Gastroesophageal sphincter (tissue), 4 donors: ENCODE measurements around the gene AAR2. TPM values are rescaled to one million over a fixed set of nuclear protein-coding genes. Genes with fewer than 3 reads are reported as not detected.
A peak's percentile ranks its signal among the peaks of the same experiment; 100 is the strongest.

ENCODE experiments used
- ATAC-seq: fragments of 150-250 bp; one replicate; pipeline ENCODE4 v1.9.1; 2016; ENCODE audit warnings: mild to moderate bottlenecking, moderate library complexity
- H3K27ac ChIP-seq, 4 donors: fragments of 200-600 bp; sonication (generic) in 3 of 4; 1 replicate in 3 of 4; 2 replicates in 1 of 4; pipeline ENCODE4 v1.5.1; 2016 to 2019
- H3K27me3 ChIP-seq: fragments of 200-600 bp; sonication (generic); one replicate; pipeline ENCODE4 v1.5.1; 2019
- H3K36me3 ChIP-seq, 2 donors: fragments of 200-600 bp; sonication (generic); one replicate each; pipeline ENCODE4 v1.5.1; 2019; ENCODE audit warnings: control low read depth in 1 of 2
- H3K4me1 ChIP-seq, 3 donors: fragments of 200-600 bp; sonication (generic); 1 replicate in 2 of 3; 2 replicates in 1 of 3; pipeline ENCODE4 v1.5.1; 2016 to 2019; ENCODE audit warnings: control low read depth in 2 of 3
- H3K4me3 ChIP-seq, 2 donors: fragments of 200-600 bp; sonication (generic); one replicate each; pipeline ENCODE4 v1.5.1; 2019; ENCODE audit warnings: mild to moderate bottlenecking in 1 of 2, moderate library complexity in 1 of 2
- H3K9me3 ChIP-seq, 3 donors: fragments of 200-600 bp; sonication (generic); one replicate each; pipeline ENCODE4 v1.5.1; 2017 to 2019; ENCODE audit warnings: control low read depth in 2 of 3
- EP300 ChIP-seq: sonication (generic); formaldehyde crosslinking; IDR thresholded peaks from one replicate; pipeline ENCODE4 v1.6.1; 2017; ENCODE audit warnings: antibody characterized with exemption, mild to moderate bottlenecking
- POLR2A ChIP-seq, 2 donors: fragments of 450-650 bp; IDR thresholded peaks; one replicate each; pipeline ENCODE4 v1.6.1; 2017; ENCODE audit warnings: antibody characterized with exemption in 2 of 2, mild to moderate bottlenecking in 2 of 2, moderate library complexity in 1 of 2
- POLR2AphosphoS5 ChIP-seq: sonication (generic); formaldehyde crosslinking; IDR thresholded peaks from one replicate; pipeline ENCODE4 v1.6.1; 2017; ENCODE audit warnings: antibody characterized with exemption
- WGBS, 2 donors: methylation state at CpG; one replicate each; pipeline ENCODE4 v1.1.5; 2018; ENCODE audit warnings: low coverage in 1 of 2; 5-methylcytosine and 5-hydroxymethylcytosine counted together
- total RNA-seq, 4 donors: library from RNA; depleted of rRNA; stranded (reverse); fragments of >200 nt; gene quantifications; one replicate each; pipeline ENCODE4 v1.1.0, GENCODE V29; 2016
- TF ChIP-seq, protein P1 (sequence below), 4 experiments: fragments of 200-600 bp in 2 of 4; fragments of 450-650 bp in 2 of 4; sonication (generic) in 1 of 4; IDR thresholded peaks; one replicate each; pipeline ENCODE4 v1.5.1; 2017 to 2019; ENCODE audit warnings: antibody characterized with exemption in 4 of 4, mild to moderate bottlenecking in 2 of 4, moderate library complexity in 2 of 4

AAR2 gene, protein sequence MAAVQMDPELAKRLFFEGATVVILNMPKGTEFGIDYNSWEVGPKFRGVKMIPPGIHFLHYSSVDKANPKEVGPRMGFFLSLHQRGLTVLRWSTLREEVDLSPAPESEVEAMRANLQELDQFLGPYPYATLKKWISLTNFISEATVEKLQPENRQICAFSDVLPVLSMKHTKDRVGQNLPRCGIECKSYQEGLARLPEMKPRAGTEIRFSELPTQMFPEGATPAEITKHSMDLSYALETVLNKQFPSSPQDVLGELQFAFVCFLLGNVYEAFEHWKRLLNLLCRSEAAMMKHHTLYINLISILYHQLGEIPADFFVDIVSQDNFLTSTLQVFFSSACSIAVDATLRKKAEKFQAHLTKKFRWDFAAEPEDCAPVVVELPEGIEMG
- total RNA-seq = 10 to 100 TPM; 37.4 to 48.5 (median 38.9) TPM

DNA sequence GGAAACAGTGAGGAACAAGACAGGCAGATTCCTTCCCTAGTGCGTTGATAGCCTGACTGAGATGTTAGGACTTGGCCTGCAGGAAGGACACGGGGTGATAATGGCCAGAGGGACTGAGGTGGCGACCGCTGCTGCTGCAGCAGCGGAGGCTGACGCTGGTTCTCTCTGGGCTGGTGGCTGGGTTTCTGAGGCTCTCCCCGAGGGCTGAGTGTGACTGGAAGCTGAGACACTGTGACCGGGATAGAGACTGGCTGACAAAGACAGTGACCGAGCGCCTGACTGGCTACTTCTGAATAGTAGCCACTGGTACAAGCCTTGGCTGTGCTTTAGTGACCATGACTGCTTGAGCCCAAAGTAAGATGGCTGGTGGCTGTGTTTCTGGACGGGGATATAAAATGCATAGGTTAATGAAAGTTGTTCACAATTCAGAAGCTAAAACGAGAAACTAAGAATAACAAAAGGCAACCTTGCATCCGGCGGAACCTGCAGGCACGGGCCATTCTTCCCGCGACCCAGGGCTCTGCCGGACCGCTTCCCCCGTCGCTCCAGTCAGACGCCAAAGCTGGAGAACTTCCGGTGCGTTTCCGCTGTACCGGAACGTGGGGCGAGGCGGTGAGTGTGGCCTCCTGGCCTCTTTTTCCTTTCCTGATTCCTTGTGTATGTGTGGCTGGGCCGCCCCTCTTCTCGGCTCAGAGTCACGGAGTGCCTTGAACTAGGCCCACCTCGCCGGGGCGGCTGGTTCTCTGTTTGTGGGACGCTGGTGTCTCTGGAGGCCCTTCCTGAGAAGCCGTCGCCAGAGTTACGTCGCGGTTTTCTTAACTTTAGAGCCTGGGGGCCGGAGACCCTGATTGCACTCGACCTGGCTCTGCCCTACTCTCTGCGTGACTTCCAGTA, at the start of gene AAR2:
Gene AAR2 (plus strand): TSS at position 587 of the 894 bp plus-strand sequence. CDS start 3,391 bp downstream, outside the sequence.
- Histone ChIP-seq H3K27me3 (no peaks in the 10 kb centered on the region), H3K36me3 (peaks cover 0 to 22% of the 10 kb centered on the region in 2 donors), H3K9me3 (no peaks in the 10 kb centered on the region), H3K4me3 (peak within 1 kb of the TSS; percentile 68 to 89), H3K27ac (peak within 1 kb of the TSS; percentile 51 to 82 (median 76)), H3K4me1 (peaks cover 4 to 47% (median 22%) of the 10 kb centered on the region in 3 donors)
- ATAC-seq = peak; percentile 95
- TF ChIP-seq, protein P1, sequence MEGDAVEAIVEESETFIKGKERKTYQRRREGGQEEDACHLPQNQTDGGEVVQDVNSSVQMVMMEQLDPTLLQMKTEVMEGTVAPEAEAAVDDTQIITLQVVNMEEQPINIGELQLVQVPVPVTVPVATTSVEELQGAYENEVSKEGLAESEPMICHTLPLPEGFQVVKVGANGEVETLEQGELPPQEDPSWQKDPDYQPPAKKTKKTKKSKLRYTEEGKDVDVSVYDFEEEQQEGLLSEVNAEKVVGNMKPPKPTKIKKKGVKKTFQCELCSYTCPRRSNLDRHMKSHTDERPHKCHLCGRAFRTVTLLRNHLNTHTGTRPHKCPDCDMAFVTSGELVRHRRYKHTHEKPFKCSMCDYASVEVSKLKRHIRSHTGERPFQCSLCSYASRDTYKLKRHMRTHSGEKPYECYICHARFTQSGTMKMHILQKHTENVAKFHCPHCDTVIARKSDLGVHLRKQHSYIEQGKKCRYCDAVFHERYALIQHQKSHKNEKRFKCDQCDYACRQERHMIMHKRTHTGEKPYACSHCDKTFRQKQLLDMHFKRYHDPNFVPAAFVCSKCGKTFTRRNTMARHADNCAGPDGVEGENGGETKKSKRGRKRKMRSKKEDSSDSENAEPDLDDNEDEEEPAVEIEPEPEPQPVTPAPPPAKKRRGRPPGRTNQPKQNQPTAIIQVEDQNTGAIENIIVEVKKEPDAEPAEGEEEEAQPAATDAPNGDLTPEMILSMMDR (IDR thresholded peaks at IDR 0.05) = peak in 1 of 4 experiments; percentile 24
- TF ChIP-seq POLR2A (IDR thresholded peaks at IDR 0.05) (peak in 1 of 2 donors; percentile 42), POLR2AphosphoS5 (peak; percentile 78), EP300 (no peak)
- WGBS, 2 donors = 0 to 14% methylated on average over 11 to 20 of the region's 44 CpGs

DNA sequence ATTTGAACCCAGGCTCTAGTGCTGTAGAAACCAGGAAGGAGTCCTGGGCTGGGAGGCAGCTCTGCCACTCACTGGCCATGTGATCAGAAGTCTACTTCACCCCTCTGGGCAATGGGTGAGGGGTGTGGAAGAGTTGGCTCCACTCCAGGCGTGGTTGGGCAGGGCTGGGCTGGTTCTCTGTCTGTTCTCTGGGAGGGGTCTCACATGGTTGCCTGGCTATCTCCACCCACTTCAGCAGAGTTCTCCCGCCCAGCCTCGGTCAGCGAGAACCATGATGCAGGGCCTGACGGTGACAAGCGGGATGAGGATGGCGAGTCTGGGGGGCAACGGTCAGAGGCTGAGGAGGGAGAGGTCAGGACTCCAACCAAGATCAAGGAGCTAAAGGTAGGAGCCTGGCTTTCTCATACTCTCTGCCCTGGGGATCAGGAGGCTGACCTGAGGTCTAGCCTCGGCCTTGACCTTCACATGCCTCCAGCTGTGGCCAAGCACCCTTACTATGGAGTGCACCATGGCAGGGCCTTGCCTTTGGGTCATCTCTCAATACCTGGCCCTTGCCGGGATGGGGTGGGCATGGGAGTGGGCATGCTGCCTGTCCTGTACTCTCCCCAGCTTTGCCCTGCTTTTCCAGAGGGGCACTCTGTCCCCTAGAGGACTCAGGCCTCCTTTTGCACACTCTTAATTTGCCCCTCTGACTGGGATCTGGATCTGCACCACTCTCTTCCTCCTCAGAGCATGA, 42.1 kb upstream of the AAR2 start:
- WGBS, 2 donors = 83 to 96% methylated on average over 1 to 4 of the region's 10 CpGs
- H3K27ac ChIP-seq = no peak overlapping the region
- H3K9me3 ChIP-seq = no peaks in the 10 kb centered on the region
- no peaks in the 10 kb centered on the region for H3K4me1 ChIP-seq
- no peak for ATAC-seq
- H3K4me3 ChIP-seq = no peak overlapping the region
- H3K27me3 ChIP-seq = no peaks in the 10 kb centered on the region
- no peak for TF ChIP-seq POLR2A (IDR thresholded peaks at IDR 0.05)
- TF ChIP-seq POLR2AphosphoS5 = no peak
- TF ChIP-seq EP300 = no peak
- TF ChIP-seq, protein P1 (IDR thresholded peaks at IDR 0.05) = no peak
- H3K36me3 ChIP-seq = peaks cover 0 to 97% of the 10 kb centered on the region in 2 donors

DNA sequence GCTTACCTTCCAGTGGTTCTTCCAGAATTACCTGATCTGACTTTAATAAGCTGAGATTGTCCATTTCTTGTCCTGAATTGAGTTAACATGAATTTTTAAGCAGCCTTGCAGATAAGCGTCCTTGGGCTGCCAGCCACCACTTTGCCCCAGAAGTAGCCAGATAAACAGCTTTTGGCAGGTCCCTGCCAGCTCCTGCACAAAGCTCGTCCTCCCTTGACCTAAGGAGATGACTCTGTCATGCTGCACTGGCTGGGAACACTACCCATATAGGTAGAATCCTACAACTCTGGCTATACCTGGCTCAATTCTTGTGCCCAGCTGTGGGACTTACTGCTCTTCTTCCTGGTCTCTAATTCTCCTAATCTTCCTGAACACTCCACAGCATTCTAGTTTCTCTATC, 39.6 kb upstream of the AAR2 start:
- Histone ChIP-seq H3K4me3 (no peak overlapping the region), H3K27ac (no peak overlapping the region), H3K27me3 (no peaks in the 10 kb centered on the region), H3K9me3 (no peaks in the 10 kb centered on the region), H3K36me3 (peaks cover 0 to 85% of the 10 kb centered on the region in 2 donors), H3K4me1 (no peaks in the 10 kb centered on the region)
- ATAC-seq = no peak
- TF ChIP-seq EP300 = no peak
- TF ChIP-seq, protein P1 (IDR thresholded peaks at IDR 0.05) = no peak
- TF ChIP-seq POLR2A (IDR thresholded peaks at IDR 0.05) = no peak
- TF ChIP-seq POLR2AphosphoS5 = no peak
- WGBS, 2 donors = 75% methylated on average over 2 of the region's 2 CpGs; no CpG with 5 or more reads in 1 of the 2 donors

DNA sequence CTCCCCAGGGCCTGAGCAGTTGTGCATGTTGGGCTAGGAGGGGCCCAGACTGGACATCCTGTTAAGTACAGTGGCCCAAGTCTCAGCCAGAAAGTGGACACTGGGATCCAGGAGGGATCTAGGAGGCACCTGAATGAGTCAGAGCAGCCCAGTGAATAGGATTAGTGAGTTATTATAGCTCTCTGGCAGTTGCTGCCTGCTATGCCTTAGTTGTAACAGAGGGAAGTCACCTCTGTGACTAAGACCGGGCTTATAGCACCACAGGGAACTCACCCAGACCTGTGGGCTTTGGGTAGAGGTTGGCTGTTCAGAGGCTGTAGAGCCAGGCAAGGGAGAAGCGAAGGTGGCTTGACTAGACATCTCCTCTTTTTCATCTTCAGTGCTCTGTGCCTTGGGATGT, 39.0 kb upstream of the AAR2 start:
- Histone ChIP-seq H3K4me1 (no peaks in the 10 kb centered on the region), H3K9me3 (no peaks in the 10 kb centered on the region), H3K27me3 (no peaks in the 10 kb centered on the region), H3K4me3 (no peak overlapping the region), H3K36me3 (peaks cover 0 to 86% of the 10 kb centered on the region in 2 donors), H3K27ac (no peak overlapping the region)
- ATAC-seq = no peak
- TF ChIP-seq, protein P1 (IDR thresholded peaks at IDR 0.05) = no peak
- TF ChIP-seq EP300 (no peak), POLR2AphosphoS5 (no peak), POLR2A (IDR thresholded peaks at IDR 0.05) (no peak)
- WGBS, 2 donors = 100% methylated on average over 1 of the region's 2 CpGs; no CpG with 5 or more reads in 1 of the 2 donors
